Right atrium auricular region (tissue), 2 donors: ENCODE measurements around the gene AK4. TPM values are rescaled to one million over a fixed set of nuclear protein-coding genes. Genes with fewer than 3 reads are reported as not detected.

Experiments
- DNase-seq: peaks from one replicate; pipeline ENCODE4 v3.0.0-alpha.2; 2019; ENCODE audit warnings: low spot score
- H3K27ac ChIP-seq, 2 donors: fragments of 200-600 bp; sonication (generic); 1 replicate in 1 of 2; 2 replicates in 1 of 2; pipeline ENCODE4 v1.5.1; 2016 to 2019
- H3K27me3 ChIP-seq, 2 donors: fragments of 200-600 bp; sonication (generic); one replicate each; pipeline versions ENCODE4 v1.5.1 to v1.6.0; 2017 to 2019
- H3K36me3 ChIP-seq: fragments of 200-600 bp; sonication (generic); one replicate; pipeline ENCODE4 v1.5.1; 2016
- H3K4me1 ChIP-seq, 2 donors: fragments of 200-600 bp; sonication (generic); one replicate each; pipeline versions ENCODE4 v1.5.1 to v1.6.0; 2017 to 2019
- H3K4me3 ChIP-seq, 2 donors: fragments of 200-600 bp; sonication (generic); 1 replicate in 1 of 2; 2 replicates in 1 of 2; pipeline ENCODE4 v1.5.1; 2017 to 2019; ENCODE audit warnings: mild to moderate bottlenecking in 1 of 2, moderate library complexity in 1 of 2
- H3K9me3 ChIP-seq, 2 donors: fragments of 200-600 bp; sonication (generic); one replicate each; pipeline ENCODE4 v1.5.1; 2019
- total RNA-seq, 2 donors: library from RNA; depleted of rRNA; stranded (reverse); fragments of >200 nt; gene quantifications; one replicate each; pipeline ENCODE4 v1.1.0, GENCODE V29; 2016
- TF ChIP-seq, protein P1 (sequence below), 2 donors: fragments of 200-600 bp; sonication (generic); IDR thresholded peaks; one replicate each; pipeline ENCODE4 v1.5.1; 2019; ENCODE audit warnings: antibody characterized with exemption in 2 of 2

The AK4 gene
- total RNA-seq, 2 donors from 2014 or later: 59.7 to 80.9 TPM

DNA sequence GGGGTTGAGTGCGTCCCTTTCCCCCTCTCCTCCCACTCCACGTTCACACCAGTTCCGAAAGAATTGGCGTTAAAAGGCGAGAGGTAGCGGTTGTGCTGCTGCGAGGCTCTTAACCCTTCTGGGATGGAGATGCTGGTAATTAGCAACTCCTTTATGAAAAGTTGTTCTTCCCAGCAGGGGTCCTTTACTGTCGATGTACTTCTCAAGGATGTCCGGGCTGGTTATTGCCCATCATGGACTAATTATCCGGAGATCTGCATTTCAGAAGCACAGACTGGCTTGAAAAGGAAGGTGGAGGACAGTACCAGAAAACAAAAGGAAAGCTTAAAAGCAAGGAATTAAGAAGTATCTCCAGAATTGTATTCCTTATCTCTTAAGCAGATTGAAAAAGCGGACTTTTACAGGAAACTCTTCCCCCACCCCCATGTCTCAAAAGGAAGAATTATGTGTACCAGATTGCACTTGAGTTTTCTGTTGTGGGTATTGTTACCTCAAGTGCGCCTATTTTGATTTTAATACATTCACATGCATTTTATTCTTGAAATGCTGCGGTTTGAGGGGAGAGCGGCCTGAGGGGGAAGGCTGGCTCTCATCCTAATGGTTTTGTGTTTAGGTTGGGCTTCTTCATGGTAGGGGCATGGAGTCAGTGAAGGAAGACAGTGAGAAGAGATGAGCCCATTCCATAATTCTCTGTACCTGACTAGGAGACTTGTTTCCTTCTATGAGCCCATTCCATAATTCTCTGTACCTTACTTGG, 1.5 kb downstream of the AK4 start:
- DNase-seq: no peak
- TF ChIP-seq, protein P1, sequence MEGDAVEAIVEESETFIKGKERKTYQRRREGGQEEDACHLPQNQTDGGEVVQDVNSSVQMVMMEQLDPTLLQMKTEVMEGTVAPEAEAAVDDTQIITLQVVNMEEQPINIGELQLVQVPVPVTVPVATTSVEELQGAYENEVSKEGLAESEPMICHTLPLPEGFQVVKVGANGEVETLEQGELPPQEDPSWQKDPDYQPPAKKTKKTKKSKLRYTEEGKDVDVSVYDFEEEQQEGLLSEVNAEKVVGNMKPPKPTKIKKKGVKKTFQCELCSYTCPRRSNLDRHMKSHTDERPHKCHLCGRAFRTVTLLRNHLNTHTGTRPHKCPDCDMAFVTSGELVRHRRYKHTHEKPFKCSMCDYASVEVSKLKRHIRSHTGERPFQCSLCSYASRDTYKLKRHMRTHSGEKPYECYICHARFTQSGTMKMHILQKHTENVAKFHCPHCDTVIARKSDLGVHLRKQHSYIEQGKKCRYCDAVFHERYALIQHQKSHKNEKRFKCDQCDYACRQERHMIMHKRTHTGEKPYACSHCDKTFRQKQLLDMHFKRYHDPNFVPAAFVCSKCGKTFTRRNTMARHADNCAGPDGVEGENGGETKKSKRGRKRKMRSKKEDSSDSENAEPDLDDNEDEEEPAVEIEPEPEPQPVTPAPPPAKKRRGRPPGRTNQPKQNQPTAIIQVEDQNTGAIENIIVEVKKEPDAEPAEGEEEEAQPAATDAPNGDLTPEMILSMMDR (IDR thresholded peaks at IDR 0.05): no peak
- H3K27ac ChIP-seq: peak overlapping the region; percentile 91 to 95
- H3K4me1 ChIP-seq: peaks cover 0 to 20% of the 10 kb centered on the region in 2 donors
- no peaks in the 10 kb centered on the region for H3K27me3 ChIP-seq
- H3K36me3 ChIP-seq: no peaks in the 10 kb centered on the region
- H3K4me3 ChIP-seq: peak overlapping the region; percentile 67 to 88
- no peaks in the 10 kb centered on the region for H3K9me3 ChIP-seq

- peaks cover 0 to 20% of the 10 kb centered on the region in 2 donors for H3K4me1 ChIP-seq
- H3K36me3 ChIP-seq: no peaks in the 10 kb centered on the region
- H3K9me3 ChIP-seq: no peaks in the 10 kb centered on the region
- TF ChIP-seq, protein P1 (IDR thresholded peaks at IDR 0.05): no peak
- no peak for DNase-seq
- H3K4me3 ChIP-seq: no peak overlapping the region
- H3K27ac ChIP-seq: peak overlapping the region; percentile 91 to 95
- H3K27me3 ChIP-seq: no peaks in the 10 kb centered on the region
Observed at GRCh38 chr1:65150108-65150463, 2.1 kb downstream of the AK4 start.

- H3K9me3 ChIP-seq: no peaks in the 10 kb centered on the region
- H3K4me1 ChIP-seq: peaks cover 0 to 20% of the 10 kb centered on the region in 2 donors
- H3K4me3 ChIP-seq: no peak overlapping the region
- H3K27ac ChIP-seq: peak overlapping the region in 1 of 2 donors; percentile 95
- no peak for DNase-seq
- H3K27me3 ChIP-seq: no peaks in the 10 kb centered on the region
- TF ChIP-seq, protein P1 (IDR thresholded peaks at IDR 0.05): no peak
- no peaks in the 10 kb centered on the region for H3K36me3 ChIP-seq
Observed at GRCh38 chr1:65150583-65151263, 2.7 kb downstream of the AK4 start.

GRCh38 chr1:65151641-65152040, 3.6 kb downstream of the AK4 start:
- Histone ChIP-seq H3K36me3 (no peaks in the 10 kb centered on the region), H3K27me3 (no peaks in the 10 kb centered on the region), H3K9me3 (no peaks in the 10 kb centered on the region), H3K4me3 (no peak overlapping the region), H3K4me1 (peaks cover 0 to 19% of the 10 kb centered on the region in 2 donors), H3K27ac (no peak overlapping the region)
- DNase-seq: no peak
- TF ChIP-seq, protein P1 (IDR thresholded peaks at IDR 0.05): no peak

- no peak overlapping the region for H3K4me3 ChIP-seq
- TF ChIP-seq, protein P1 (IDR thresholded peaks at IDR 0.05): no peak
- no peaks in the 10 kb centered on the region for H3K36me3 ChIP-seq
- H3K27me3 ChIP-seq: no peaks in the 10 kb centered on the region
- H3K9me3 ChIP-seq: no peaks in the 10 kb centered on the region
- peaks cover 0 to 16% of the 10 kb centered on the region in 2 donors for H3K4me1 ChIP-seq
- no peak for DNase-seq
- H3K27ac ChIP-seq: no peak overlapping the region
Observed at GRCh38 chr1:65153635-65154034, 5.6 kb downstream of the AK4 start.
